ENCODE data around the gene ADRB2. TPM values are rescaled to one million over a fixed set of nuclear protein-coding genes. Genes with fewer than 3 reads are reported as not detected.

The ADRB2 gene
- total and polyA plus RNA-seq, 8 donors = 0.37 to 20.4 (median 4.2) TPM; not detected in 1

- intact Hi-C loops (cut with DNase I; ENCODE audit: low total_unique reads) = no loop called here
- no peak for DNase-seq
- WGBS, 5 donors = 51 to 69% (median 60%) methylated on average over 2 of the region's 2 CpGs
- Histone ChIP-seq H3K27ac (peak overlapping the region in 4 of 5 donors; percentile 15 to 43 (median 20)), H3K4me3 (no peak overlapping the region), H3K4me1 (peaks cover 0 to 10% (median 4%) of the 10 kb centered on the region in 4 donors), H3K27me3 (no peaks in the 10 kb centered on the region), H3K36me3 (no peaks in the 10 kb centered on the region), H3K9me3 (no peaks in the 10 kb centered on the region)
- TF ChIP-seq POLR2A (IDR thresholded peaks at IDR 0.05) (no peak), CTCF (IDR thresholded peaks at IDR 0.05) (no peak), EP300 (IDR thresholded peaks at IDR 0.05) (no peak), POLR2AphosphoS5 (IDR thresholded peaks at IDR 0.05) (no peak)
Observed at GRCh38 chr5:148856009-148856367, 29.6 kb downstream of the ADRB2 start.

GRCh38 chr5:148856424-148856823, 30.0 kb downstream of the ADRB2 start:
- no peaks in the 10 kb centered on the region for H3K27me3 ChIP-seq
- no peak for TF ChIP-seq POLR2AphosphoS5 (IDR thresholded peaks at IDR 0.05)
- TF ChIP-seq EP300 (IDR thresholded peaks at IDR 0.05) = no peak
- TF ChIP-seq CTCF (IDR thresholded peaks at IDR 0.05) = no peak
- no peak for TF ChIP-seq POLR2A (IDR thresholded peaks at IDR 0.05)
- peak overlapping the region in 4 of 5 donors; percentile 15 to 43 (median 20) for H3K27ac ChIP-seq
- intact Hi-C loops (cut with DNase I; ENCODE audit: low total_unique reads) = no loop called here
- no peak overlapping the region for H3K4me3 ChIP-seq
- no peak for DNase-seq
- peaks cover 0 to 9% (median 4%) of the 10 kb centered on the region in 4 donors for H3K4me1 ChIP-seq
- H3K36me3 ChIP-seq = no peaks in the 10 kb centered on the region
- WGBS, 5 donors = 68 to 80% (median 72%) methylated on average over 1 of the region's 1 CpG
- no peaks in the 10 kb centered on the region for H3K9me3 ChIP-seq

- H3K36me3 ChIP-seq = no peaks in the 10 kb centered on the region
- intact Hi-C loops (cut with DNase I; ENCODE audit: low total_unique reads) = no loop called here
- H3K27ac ChIP-seq = no peak overlapping the region
- H3K9me3 ChIP-seq = no peaks in the 10 kb centered on the region
- H3K4me1 ChIP-seq = peaks cover 0 to 9% (median 4%) of the 10 kb centered on the region in 4 donors
- WGBS, 5 donors = 91 to 100% (median 97%) methylated on average over 2 of the region's 2 CpGs
- no peaks in the 10 kb centered on the region for H3K27me3 ChIP-seq
- no peak for TF ChIP-seq CTCF (IDR thresholded peaks at IDR 0.05)
- no peak for TF ChIP-seq EP300 (IDR thresholded peaks at IDR 0.05)
- TF ChIP-seq POLR2AphosphoS5 (IDR thresholded peaks at IDR 0.05) = no peak
- no peak for TF ChIP-seq POLR2A (IDR thresholded peaks at IDR 0.05)
- no peak overlapping the region for H3K4me3 ChIP-seq
- no peak for DNase-seq
Observed at GRCh38 chr5:148857474-148857873, 31.1 kb downstream of the ADRB2 start.

- H3K4me3 ChIP-seq = no peak overlapping the region
- 91 to 98% (median 92%) methylated on average over 2 of the region's 2 CpGs for WGBS, 5 donors
- no peak for TF ChIP-seq CTCF (IDR thresholded peaks at IDR 0.05)
- no peak for TF ChIP-seq POLR2AphosphoS5 (IDR thresholded peaks at IDR 0.05)
- no peak for TF ChIP-seq EP300 (IDR thresholded peaks at IDR 0.05)
- TF ChIP-seq POLR2A (IDR thresholded peaks at IDR 0.05) = no peak
- intact Hi-C loops (cut with DNase I; ENCODE audit: low total_unique reads) = no loop called here
- no peaks in the 10 kb centered on the region for H3K27me3 ChIP-seq
- no peak overlapping the region for H3K27ac ChIP-seq
- no peaks in the 10 kb centered on the region for H3K9me3 ChIP-seq
- H3K4me1 ChIP-seq = peaks cover 0 to 9% (median 4%) of the 10 kb centered on the region in 4 donors
- no peaks in the 10 kb centered on the region for H3K36me3 ChIP-seq
- no peak for DNase-seq
Observed at GRCh38 chr5:148858106-148858505, 31.7 kb downstream of the ADRB2 start.

Measured in stomach (tissue), 9 donors.